K562 (cell line): ENCODE measurements around the gene ACACB. TPM values are rescaled to one million over a fixed set of nuclear protein-coding genes. Genes with fewer than 3 reads are reported as not detected.

Experiments used
- ARID4B ChIP-seq: sonication (generic); formaldehyde crosslinking; IDR thresholded peaks from 2 replicates; pipeline ENCODE4 v1.8.0; 2022; ENCODE audit warnings: mild to moderate bottlenecking, missing genetic modification reagents
- BCOR ChIP-seq: fragments of 450-650 bp; IDR thresholded peaks from 2 replicates; pipeline ENCODE4 v1.6.1; 2016
- CREB5 ChIP-seq: fragments of 250-450 bp; sonication (Bioruptor Pico); IDR thresholded peaks from 2 replicates; pipeline ENCODE4 v1.5.0; 2020; ENCODE audit warnings: mild to moderate bottlenecking
- DLX4 ChIP-seq: fragments of 250-450 bp; sonication (Bioruptor Pico); IDR thresholded peaks from 2 replicates; pipeline ENCODE4 v1.6.1; 2021; ENCODE audit warnings: mild to moderate bottlenecking
- HNRNPK ChIP-seq: fragments of 200-400 bp; formaldehyde crosslinking; IDR thresholded peaks from one replicate; pipeline ENCODE4 v1.6.1; 2018; ENCODE audit warnings: mild to moderate bottlenecking, low read depth, low read length; ENCODE audit not compliant: poor library complexity, severe bottlenecking
- MYC ChIP-seq, 2 experiments: fragments of 250-450 bp in 1 of 2; sonication (Bioruptor Pico) in 1 of 2; IDR thresholded peaks; 2 replicates each; pipeline versions ENCODE4 v1.5.1 to v1.6.1; 2012 to 2021; ENCODE audit warnings: low read depth in 2 of 2, borderline replicate concordance in 1 of 2, improper control_type of control experiment in 1 of 2, low read length in 1 of 2, mild to moderate bottlenecking in 1 of 2, moderate library complexity in 1 of 2
- STAG1 ChIP-seq: sonication (generic); formaldehyde crosslinking; IDR thresholded peaks from 2 replicates; pipeline ENCODE4 v1.5.0; 2020; ENCODE audit warnings: missing genetic modification reagents, borderline replicate concordance
- TFE3 ChIP-seq: fragments of 450-650 bp; formaldehyde crosslinking; IDR thresholded peaks from 2 replicates; pipeline ENCODE4 v1.4.0; 2020; ENCODE audit warnings: mild to moderate bottlenecking, mixed read lengths
- TRIM25 ChIP-seq: fragments of 450-650 bp; IDR thresholded peaks from 2 replicates; pipeline ENCODE4 v1.7.0; 2016; ENCODE audit warnings: borderline replicate concordance
- ZC3H8 ChIP-seq: fragments of 450-650 bp; IDR thresholded peaks from 2 replicates; pipeline ENCODE4 v1.6.1; 2017
- polyA plus RNA-seq, 8 experiments: library from polyadenylated mRNA; depleted of rRNA in 4 of 8; stranded (reverse) in 5 of 8; unstranded in 3 of 8; fragments of >200 nt; fragmentation: Nextera tagmentation in 2 of 8; fragmentation: Illumina TruSeq in 1 of 8; extraction: Ambion mirVana in 2 of 8; extraction: Trizol in 1 of 8; gene quantifications; 2 replicates each; pipeline versions ENCODE4 v1.2.1 to v1.2.3, GENCODE V29; 2011 to 2014; ENCODE audit warnings: inconsistent platforms in 1 of 8, missing spikeins in 1 of 8
- total RNA-seq, 7 experiments: library from RNA; depleted of rRNA in 6 of 7; stranded (reverse); fragments of >200 nt in 6 of 7; fragmentation: Illumina TruSeq in 2 of 7; extraction: Trizol in 2 of 7; gene quantifications; 2 replicates each; pipeline versions ENCODE4 v1.2.1 to v1.2.3, GENCODE V29; 2011 to 2021; ENCODE audit warnings: low replicate concordance in 1 of 7
- TF ChIP-seq, protein P1 (sequence below): sonication (generic); formaldehyde crosslinking; IDR thresholded peaks from 2 replicates; pipeline ENCODE4 v1.8.0; 2022; ENCODE audit warnings: mild to moderate bottlenecking, low read depth, missing genetic modification reagents
- TF ChIP-seq, protein P2 (sequence below): IDR thresholded peaks from 2 replicates; pipeline ENCODE4 v1.6.1; 2016; ENCODE audit warnings: missing genetic modification characterization, missing compliant biosample characterization

Gene ACACB
- total and polyA plus RNA-seq, 9 of the 15 experiments (the other 6 are each of a cell fraction or from before 2014, with no cell fraction given): 0.10 to 2.5 (median 0.83) TPM

DNA sequence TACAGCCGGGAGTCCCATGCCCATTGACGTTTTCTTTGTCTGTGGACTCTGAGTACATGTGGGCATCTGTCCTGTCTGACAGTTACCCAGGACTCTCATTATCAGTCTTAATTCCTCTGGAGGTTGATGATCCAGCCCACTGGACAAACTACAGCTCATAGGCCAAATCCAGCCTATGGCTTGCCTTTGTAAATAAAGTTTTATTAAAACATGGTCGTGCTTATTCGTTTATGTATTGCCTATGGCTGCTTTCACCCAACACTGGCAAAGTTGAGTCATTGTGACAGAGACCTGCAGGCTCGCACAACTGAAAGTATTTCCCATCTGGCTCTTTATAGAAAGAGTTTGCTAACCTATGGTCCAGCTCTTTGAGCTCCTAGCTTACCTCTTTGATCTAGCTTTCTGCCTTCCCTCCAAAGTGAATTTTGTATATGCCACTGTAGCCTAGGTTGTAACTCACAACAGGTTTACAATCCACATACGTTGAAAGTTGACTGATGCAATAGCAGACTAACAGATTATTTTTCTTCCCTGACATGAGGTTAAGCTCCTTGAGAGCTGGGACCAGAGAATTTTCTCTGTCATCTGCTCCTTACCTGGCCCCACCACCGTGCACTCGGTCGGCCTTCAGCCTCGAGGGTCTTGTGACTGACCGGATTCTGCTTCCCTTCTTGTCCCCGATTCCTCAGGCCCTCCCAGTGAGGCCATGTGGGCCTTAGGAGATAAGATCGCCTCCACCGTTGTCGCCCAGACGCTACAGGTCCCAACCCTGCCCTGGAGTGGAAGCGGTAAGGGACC, 57.3 kb downstream of the ACACB start (continued):
- TF ChIP-seq TFE3: no peak
- no peak for TF ChIP-seq TRIM25
- peak; percentile 85; the same call in 1 of the 2 replicates for TF ChIP-seq MYC (IDR thresholded peaks at IDR 0.05; ENCODE audit: low read depth, low read length)
- peak; percentile 82 for TF ChIP-seq MYC (CRISPR knock-in tag; IDR thresholded peaks at IDR 0.05; ENCODE audit: borderline replicate concordance, low read depth)
- TF ChIP-seq HNRNPK: no peak
- TF ChIP-seq STAG1 (CRISPR knock-in tag): no peak
- TF ChIP-seq, protein P1, sequence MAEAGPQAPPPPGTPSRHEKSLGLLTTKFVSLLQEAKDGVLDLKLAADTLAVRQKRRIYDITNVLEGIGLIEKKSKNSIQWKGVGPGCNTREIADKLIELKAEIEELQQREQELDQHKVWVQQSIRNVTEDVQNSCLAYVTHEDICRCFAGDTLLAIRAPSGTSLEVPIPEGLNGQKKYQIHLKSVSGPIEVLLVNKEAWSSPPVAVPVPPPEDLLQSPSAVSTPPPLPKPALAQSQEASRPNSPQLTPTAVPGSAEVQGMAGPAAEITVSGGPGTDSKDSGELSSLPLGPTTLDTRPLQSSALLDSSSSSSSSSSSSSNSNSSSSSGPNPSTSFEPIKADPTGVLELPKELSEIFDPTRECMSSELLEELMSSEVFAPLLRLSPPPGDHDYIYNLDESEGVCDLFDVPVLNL (CRISPR knock-in tag): no peak
- TF ChIP-seq ZC3H8: no peak
- TF ChIP-seq DLX4 (CRISPR knock-in tag): no peak
- no peak for TF ChIP-seq CREB5 (CRISPR knock-in tag)
- TF ChIP-seq, protein P2, sequence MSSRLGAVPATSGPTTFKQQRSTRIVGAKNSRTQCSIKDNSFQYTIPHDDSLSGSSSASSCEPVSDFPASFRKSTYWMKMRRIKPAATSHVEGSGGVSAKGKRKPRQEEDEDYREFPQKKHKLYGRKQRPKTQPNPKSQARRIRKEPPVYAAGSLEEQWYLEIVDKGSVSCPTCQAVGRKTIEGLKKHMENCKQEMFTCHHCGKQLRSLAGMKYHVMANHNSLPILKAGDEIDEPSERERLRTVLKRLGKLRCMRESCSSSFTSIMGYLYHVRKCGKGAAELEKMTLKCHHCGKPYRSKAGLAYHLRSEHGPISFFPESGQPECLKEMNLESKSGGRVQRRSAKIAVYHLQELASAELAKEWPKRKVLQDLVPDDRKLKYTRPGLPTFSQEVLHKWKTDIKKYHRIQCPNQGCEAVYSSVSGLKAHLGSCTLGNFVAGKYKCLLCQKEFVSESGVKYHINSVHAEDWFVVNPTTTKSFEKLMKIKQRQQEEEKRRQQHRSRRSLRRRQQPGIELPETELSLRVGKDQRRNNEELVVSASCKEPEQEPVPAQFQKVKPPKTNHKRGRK: no peak
- TF ChIP-seq BCOR: no peak
- no peak for TF ChIP-seq ARID4B (CRISPR knock-in tag)
